Measurements from ENCODE around the gene NRTN.
"Not testable (repeated sequence)": the region's sequence is repeated elsewhere in the genome, so short reads cannot be mapped to it uniquely, and the experiment has no call there.

NRTN gene, protein sequence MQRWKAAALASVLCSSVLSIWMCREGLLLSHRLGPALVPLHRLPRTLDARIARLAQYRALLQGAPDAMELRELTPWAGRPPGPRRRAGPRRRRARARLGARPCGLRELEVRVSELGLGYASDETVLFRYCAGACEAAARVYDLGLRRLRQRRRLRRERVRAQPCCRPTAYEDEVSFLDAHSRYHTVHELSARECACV

DNA sequence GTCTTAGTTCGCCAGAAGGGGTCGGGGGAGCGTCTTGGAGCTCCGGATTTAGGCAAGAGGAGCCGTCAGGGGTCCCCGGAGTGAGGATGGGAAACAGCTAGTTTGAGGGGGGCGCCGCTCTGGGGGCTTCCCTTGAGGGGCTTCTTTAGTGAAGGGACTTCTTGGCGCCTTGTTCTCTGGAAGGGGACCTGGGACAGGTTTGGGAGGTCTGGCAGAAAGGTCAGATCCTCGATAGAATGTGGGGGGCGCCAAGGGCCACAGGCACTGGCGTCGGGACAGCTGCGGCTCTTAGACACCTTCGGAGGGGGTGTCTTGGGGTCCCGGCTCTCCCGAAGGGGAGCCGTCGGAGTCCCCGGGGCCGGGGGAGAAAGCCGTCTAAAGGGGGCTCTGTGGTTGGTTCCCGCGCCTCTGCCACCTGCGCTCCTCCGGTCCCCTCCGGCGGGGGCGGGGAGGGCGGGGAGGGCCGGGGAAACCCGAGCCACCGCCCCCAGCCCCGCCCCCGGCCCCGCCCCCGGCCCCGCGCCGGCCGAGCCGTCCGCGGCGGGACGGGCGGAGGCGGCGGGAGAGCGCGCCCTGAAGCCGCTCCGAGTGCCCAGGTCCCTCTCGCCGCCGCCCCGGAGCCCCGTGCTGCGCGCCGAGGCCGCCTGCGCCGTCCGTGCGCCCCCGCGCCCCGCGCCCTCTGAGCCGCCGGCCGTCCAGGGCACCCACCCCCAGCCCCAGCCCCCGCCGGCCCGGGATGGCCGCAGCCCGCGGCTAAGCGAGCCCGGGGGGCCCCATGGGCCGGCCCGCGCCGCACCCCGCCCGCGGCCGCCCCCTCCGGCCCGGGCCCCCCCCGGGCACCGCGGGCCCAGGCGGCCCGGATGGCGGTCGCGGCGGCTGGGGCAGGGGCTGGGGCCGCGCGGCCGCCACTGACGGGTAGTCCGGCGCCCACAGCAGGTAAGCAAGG lies at the start of gene NRTN:
Gene NRTN, plus strand, starts transcription at position 552 of the 946 bp plus-strand sequence. CDS start 19,099 bp downstream, outside the sequence.
- Histone ChIP-seq H3K4me1 (ENCODE audit: insufficient read depth, low read length) (peaks cover 5% of the 10 kb centered on the region), H3K9me3 (ENCODE audit: low read length) (no peaks in the 10 kb centered on the region), H3K4me3 (ENCODE audit: low read depth in 1 of 2, low read length in 2 of 2) (peak within 1 kb of the TSS; percentile 43 to 55), H3K27ac (ENCODE audit: low read depth, low read length) (peak within 1 kb of the TSS; percentile 68), H3K36me3 (ENCODE audit: insufficient read depth, low read length) (no peaks in the 10 kb centered on the region), H3K27me3 (ENCODE audit: control insufficient read depth in 1 of 2, insufficient read depth in 2 of 2, low read length in 2 of 2) (peaks cover 5 to 15% of the 10 kb centered on the region in 2 donors), H3K9ac (ENCODE audit: low read length) (no peak within 1 kb of the TSS)

DNA sequence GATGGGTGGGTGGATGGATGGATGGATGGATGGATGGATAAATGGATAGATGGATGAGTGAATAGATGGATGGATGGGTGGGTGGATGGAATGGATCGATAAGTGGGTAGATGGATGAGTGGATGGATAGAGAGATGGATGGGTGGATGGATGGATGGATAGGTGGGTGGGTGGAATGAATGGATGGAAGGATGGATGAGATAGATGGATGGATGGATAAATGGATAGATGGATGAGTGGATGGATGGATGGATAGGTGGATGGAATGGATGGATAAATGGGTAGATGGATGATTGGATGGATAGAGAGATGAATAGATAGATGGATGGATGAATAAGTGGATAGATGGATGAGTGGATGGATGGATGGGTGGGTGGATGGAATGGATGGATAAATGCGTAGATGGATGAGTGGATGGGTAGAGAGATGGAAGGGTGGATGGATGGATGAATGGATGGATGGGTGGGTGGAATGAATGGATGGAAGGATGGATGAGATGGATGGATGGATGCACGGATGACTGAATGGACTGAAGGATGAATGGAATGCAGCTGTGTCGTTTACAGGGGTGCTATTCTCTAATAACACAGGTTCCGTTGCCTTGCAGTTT lies 42.2 kb upstream of the NRTN start:
- no peaks in the 10 kb centered on the region for H3K4me1 ChIP-seq (ENCODE audit: insufficient read depth, low read length)
- no peaks in the 10 kb centered on the region for H3K27me3 ChIP-seq (ENCODE audit: control insufficient read depth in 1 of 2, insufficient read depth in 2 of 2, low read length in 2 of 2)
- H3K27ac ChIP-seq (ENCODE audit: low read depth, low read length), result no peak overlapping the region
- H3K9ac ChIP-seq (ENCODE audit: low read length), result no peak overlapping the region
- H3K36me3 ChIP-seq (ENCODE audit: insufficient read depth, low read length), result no peaks in the 10 kb centered on the region
- H3K4me3 ChIP-seq (ENCODE audit: low read depth in 1 of 2, low read length in 2 of 2), result no peak overlapping the region
- no peaks in the 10 kb centered on the region for H3K9me3 ChIP-seq (ENCODE audit: low read length)

DNA sequence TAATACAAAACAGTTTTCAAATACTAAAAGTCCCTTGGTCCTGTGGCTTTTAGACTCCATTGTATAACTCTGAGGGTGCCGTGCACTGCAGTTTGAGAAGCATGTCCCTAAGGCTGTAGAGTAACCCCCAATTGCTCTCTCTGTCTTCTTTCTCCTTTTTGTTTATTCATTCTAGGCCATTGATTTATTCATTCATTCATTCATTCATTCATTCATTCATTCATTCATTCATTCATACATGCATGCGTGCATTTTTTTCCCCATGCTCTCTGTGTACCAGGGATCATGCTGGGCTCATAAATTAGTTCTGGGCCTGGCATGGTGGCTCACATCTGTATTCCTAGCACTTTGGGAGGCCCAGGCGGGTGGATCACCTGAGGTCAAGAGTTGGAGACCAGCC lies 39.6 kb upstream of the NRTN start:
- no peak overlapping the region for H3K9ac ChIP-seq (ENCODE audit: low read length)
- no peaks in the 10 kb centered on the region for H3K36me3 ChIP-seq (ENCODE audit: insufficient read depth, low read length)
- no peaks in the 10 kb centered on the region for H3K9me3 ChIP-seq (ENCODE audit: low read length)
- H3K27ac ChIP-seq (ENCODE audit: low read depth, low read length), result no peak overlapping the region
- no peaks in the 10 kb centered on the region for H3K4me1 ChIP-seq (ENCODE audit: insufficient read depth, low read length)
- H3K27me3 ChIP-seq (ENCODE audit: control insufficient read depth in 1 of 2, insufficient read depth in 2 of 2, low read length in 2 of 2), result no peaks in the 10 kb centered on the region
- H3K4me3 ChIP-seq (ENCODE audit: low read depth in 1 of 2, low read length in 2 of 2), result no peak overlapping the region

DNA sequence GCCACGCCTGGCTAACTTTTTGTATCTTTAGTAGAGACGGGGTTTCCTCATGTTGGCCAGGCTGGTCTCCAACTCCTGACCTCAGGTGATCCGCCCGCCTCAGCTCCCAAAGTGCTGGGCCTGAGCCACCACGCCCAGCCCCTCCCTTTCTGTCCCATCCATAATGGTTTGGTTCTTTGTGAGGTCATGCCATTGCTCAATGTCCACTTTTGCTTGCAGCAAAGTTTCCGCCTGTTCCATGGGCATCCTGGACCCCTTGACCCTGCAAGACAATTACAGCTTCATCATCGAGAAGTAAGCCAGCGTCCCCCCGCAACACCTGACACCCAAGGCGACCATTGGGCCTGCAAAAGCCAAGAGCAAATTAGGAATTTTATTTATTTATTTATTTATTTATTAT lies 36.9 kb upstream of the NRTN start:
- H3K27me3 ChIP-seq (ENCODE audit: control insufficient read depth in 1 of 2, insufficient read depth in 2 of 2, low read length in 2 of 2), result no peaks in the 10 kb centered on the region
- no peaks in the 10 kb centered on the region for H3K9me3 ChIP-seq (ENCODE audit: low read length)
- no peaks in the 10 kb centered on the region for H3K36me3 ChIP-seq (ENCODE audit: insufficient read depth, low read length)
- no peak overlapping the region for H3K4me3 ChIP-seq (ENCODE audit: low read depth in 1 of 2, low read length in 2 of 2)
- no peak overlapping the region for H3K27ac ChIP-seq (ENCODE audit: low read depth, low read length)
- no peak overlapping the region for H3K9ac ChIP-seq (ENCODE audit: low read length)
- no peaks in the 10 kb centered on the region for H3K4me1 ChIP-seq (ENCODE audit: insufficient read depth, low read length)

DNA sequence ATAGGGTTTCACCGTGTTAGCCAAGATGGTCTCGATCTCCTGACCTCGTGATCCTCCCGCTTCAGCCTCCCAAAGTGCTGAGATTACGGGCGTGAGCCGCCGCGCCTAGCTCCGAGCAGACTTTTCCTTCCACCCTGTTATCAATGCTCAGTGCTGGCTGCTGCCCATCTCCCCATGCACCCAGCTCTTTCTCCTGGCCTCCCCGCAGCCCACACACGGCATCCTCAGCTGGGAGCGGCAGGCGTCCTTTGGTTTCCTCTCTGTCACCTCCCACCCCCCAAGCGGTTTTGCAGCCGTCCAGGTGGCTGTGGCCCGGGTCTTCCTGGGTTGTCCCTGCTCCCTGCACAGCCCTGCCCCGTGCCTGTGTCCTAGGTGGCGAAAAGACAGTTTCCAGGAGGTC lies 32.5 kb upstream of the NRTN start:
- Histone ChIP-seq H3K9me3 (ENCODE audit: low read length) (no peaks in the 10 kb centered on the region), H3K4me1 (ENCODE audit: insufficient read depth, low read length) (no peaks in the 10 kb centered on the region), H3K27me3 (ENCODE audit: control insufficient read depth in 1 of 2, insufficient read depth in 2 of 2, low read length in 2 of 2) (no peaks in the 10 kb centered on the region), H3K9ac (ENCODE audit: low read length) (no peak overlapping the region), H3K27ac (ENCODE audit: low read depth, low read length) (no peak overlapping the region), H3K36me3 (ENCODE audit: insufficient read depth, low read length) (no peaks in the 10 kb centered on the region), H3K4me3 (ENCODE audit: low read depth in 1 of 2, low read length in 2 of 2) (no peak overlapping the region)

DNA sequence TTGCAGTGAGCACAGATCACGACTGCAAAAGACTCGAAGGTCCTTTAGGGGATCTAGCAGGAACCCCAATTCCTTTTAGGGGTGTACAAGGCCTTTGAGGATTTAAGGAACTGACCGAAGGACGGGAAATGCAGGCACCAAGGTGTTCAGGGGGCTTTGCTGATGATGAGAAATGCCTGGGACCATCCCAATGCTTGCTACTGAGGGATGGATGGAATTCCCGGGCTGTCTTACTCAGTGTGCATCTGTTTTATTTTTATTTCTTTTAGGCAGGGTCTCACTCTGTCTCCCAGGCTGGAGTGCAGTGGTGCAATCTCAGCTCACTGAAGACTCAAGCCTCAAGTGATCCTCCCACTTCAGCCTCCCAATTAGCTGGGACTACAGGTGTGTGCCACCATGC lies 31.6 kb upstream of the NRTN start:
- H3K27ac ChIP-seq (ENCODE audit: low read depth, low read length), result no peak overlapping the region
- no peak overlapping the region for H3K4me3 ChIP-seq (ENCODE audit: low read depth in 1 of 2, low read length in 2 of 2)
- no peaks in the 10 kb centered on the region for H3K9me3 ChIP-seq (ENCODE audit: low read length)
- H3K4me1 ChIP-seq (ENCODE audit: insufficient read depth, low read length), result no peaks in the 10 kb centered on the region
- H3K27me3 ChIP-seq (ENCODE audit: control insufficient read depth in 1 of 2, insufficient read depth in 2 of 2, low read length in 2 of 2), result no peaks in the 10 kb centered on the region
- no peak overlapping the region for H3K9ac ChIP-seq (ENCODE audit: low read length)
- H3K36me3 ChIP-seq (ENCODE audit: insufficient read depth, low read length), result no peaks in the 10 kb centered on the region

DNA sequence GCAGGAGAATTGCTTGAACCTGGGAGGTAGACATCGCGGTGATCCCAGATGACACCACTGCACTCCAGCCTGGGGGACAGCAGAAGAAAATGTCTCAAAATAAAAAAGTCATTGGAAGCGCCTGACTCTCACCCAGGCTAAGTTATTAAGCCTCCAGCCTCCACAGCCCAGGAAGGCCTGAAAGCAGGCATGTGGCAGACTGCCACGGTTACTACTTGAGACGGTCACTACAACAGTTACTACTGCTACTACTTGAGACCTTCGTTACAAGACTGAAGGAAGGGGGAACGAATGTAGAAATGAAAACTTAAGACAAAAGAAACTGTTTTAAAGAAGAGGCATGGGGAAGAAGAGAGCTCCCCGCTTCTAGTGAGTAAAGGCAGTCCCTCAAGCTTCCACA lies 29.9 kb upstream of the NRTN start:
- Histone ChIP-seq H3K4me1 (ENCODE audit: insufficient read depth, low read length) (no peaks in the 10 kb centered on the region), H3K36me3 (ENCODE audit: insufficient read depth, low read length) (no peaks in the 10 kb centered on the region), H3K9ac (ENCODE audit: low read length) (no peak overlapping the region), H3K4me3 (ENCODE audit: low read depth in 1 of 2, low read length in 2 of 2) (no peak overlapping the region), H3K9me3 (ENCODE audit: low read length) (no peaks in the 10 kb centered on the region), H3K27ac (ENCODE audit: low read depth, low read length) (no peak overlapping the region), H3K27me3 (ENCODE audit: control insufficient read depth in 1 of 2, insufficient read depth in 2 of 2, low read length in 2 of 2) (no peaks in the 10 kb centered on the region)

DNA sequence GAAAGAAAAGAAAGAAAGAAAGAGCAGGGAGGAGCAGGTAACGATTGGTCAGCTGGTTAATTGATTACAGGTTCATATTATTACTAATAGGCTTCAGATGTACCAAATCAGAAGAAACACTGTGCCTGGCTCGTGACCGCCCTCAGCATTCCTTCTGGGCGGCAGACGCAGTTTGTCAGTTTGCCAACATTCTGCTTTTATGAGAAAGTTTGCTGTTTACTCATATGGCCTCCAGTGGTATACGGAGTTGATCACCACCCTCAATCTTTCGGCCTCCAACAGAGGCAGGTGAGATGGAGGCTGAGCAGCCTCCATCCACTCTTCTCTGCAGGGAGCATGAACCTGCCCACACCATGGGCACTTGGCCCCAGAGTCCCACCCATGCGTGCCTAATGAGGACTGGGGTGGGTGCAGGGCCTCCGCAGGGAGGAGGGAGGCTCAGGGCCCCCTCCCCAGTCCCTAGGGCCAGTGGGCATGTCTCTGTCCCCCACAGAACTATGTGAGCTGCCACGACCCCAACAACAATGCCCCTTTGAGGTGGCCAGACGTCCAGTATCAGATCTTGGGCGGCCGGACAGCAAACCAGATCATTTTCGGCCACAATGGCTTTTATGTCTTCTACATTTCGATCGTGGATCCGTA lies 29.1 kb upstream of the NRTN start:
- Histone ChIP-seq H3K36me3 (ENCODE audit: insufficient read depth, low read length) (no peaks in the 10 kb centered on the region), H3K9ac (ENCODE audit: low read length) (no peak overlapping the region), H3K9me3 (ENCODE audit: low read length) (no peaks in the 10 kb centered on the region), H3K27me3 (ENCODE audit: control insufficient read depth in 1 of 2, insufficient read depth in 2 of 2, low read length in 2 of 2) (no peaks in the 10 kb centered on the region), H3K27ac (ENCODE audit: low read depth, low read length) (no peak overlapping the region), H3K4me1 (ENCODE audit: insufficient read depth, low read length) (no peaks in the 10 kb centered on the region), H3K4me3 (ENCODE audit: low read depth in 1 of 2, low read length in 2 of 2) (no peak overlapping the region)

DNA sequence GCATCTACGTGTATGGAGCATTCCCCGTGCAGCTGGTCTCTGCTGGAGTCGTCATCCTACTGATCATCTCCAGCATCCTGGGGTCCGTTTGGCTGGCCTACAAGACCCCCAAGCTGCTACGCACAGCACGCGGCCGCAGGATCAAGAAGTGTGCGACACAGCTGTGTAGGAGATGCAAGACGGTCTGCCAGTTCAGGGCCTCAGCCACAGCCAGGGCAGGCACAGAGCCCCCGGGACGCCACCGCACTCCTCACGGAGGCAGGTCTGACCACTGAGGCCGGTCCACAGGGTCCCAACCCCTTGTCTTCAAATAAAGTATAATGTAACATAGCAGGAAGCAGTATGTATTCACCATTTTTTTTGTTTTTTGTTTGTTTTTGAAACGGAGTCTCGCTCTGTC lies 26.5 kb upstream of the NRTN start:
- H3K4me3 ChIP-seq (ENCODE audit: low read depth in 1 of 2, low read length in 2 of 2), result no peak overlapping the region
- H3K27me3 ChIP-seq (ENCODE audit: control insufficient read depth in 1 of 2, insufficient read depth in 2 of 2, low read length in 2 of 2), result no peaks in the 10 kb centered on the region
- no peaks in the 10 kb centered on the region for H3K9me3 ChIP-seq (ENCODE audit: low read length)
- H3K27ac ChIP-seq (ENCODE audit: low read depth, low read length), result no peak overlapping the region
- H3K4me1 ChIP-seq (ENCODE audit: insufficient read depth, low read length), result no peaks in the 10 kb centered on the region
- no peak overlapping the region for H3K9ac ChIP-seq (ENCODE audit: low read length)
- no peaks in the 10 kb centered on the region for H3K36me3 ChIP-seq (ENCODE audit: insufficient read depth, low read length)

DNA sequence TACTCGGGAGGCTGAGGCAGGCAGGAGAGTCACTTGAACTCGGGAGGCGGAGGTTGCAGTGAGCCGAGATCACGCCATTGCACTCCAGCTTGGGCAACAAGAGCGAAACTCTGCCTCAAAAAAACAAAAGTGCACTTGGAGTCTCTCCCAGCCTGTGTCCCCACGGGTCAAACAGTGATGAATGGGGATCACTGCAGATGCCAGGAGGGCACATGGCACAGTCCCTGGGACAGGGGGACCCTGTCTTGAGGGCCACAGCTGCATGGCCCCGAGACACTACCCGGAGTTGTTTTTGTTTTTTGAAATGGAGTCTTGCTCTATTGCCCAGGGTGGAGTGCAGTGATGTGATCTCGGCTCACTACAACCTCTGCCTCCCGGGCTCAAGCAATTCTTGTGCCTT lies 24.0 kb upstream of the NRTN start:
- H3K9ac ChIP-seq (ENCODE audit: low read length); H3K36me3 ChIP-seq (ENCODE audit: insufficient read depth, low read length): not testable (repeated sequence)

DNA sequence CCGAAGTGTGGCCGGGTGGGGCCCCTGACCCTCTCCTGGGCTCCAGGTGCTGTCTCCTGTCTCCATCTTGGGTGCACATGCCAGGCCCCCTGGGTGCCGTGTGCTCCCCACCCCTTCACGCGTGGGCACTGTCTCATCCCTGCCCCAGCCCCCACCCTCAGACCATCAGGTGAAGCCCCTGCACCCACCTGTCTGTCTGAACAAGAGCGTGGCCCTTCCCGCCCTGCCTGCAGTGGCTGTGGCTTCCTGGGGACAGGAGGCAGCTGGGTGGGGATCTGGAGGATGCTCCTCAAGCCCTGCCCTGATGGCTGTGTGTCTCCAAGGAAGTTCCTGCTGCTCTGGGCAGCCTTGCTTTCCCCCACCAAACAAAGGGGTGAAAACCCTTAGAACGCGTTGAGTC lies 22.5 kb upstream of the NRTN start:
- Histone ChIP-seq H3K27ac (ENCODE audit: low read depth, low read length) (no peak overlapping the region), H3K36me3 (ENCODE audit: insufficient read depth, low read length) (peaks cover 17% of the 10 kb centered on the region), H3K9ac (ENCODE audit: low read length) (no peak overlapping the region), H3K4me3 (ENCODE audit: low read depth in 1 of 2, low read length in 2 of 2) (no peak overlapping the region), H3K4me1 (ENCODE audit: insufficient read depth, low read length) (no peaks in the 10 kb centered on the region), H3K9me3 (ENCODE audit: low read length) (no peaks in the 10 kb centered on the region), H3K27me3 (ENCODE audit: control insufficient read depth in 1 of 2, insufficient read depth in 2 of 2, low read length in 2 of 2) (no peaks in the 10 kb centered on the region)

More for the DNA sequence above, 24.0 kb upstream of the NRTN start:
- not testable (repeated sequence) for H3K4me1 ChIP-seq (ENCODE audit: insufficient read depth, low read length); H3K9me3 ChIP-seq (ENCODE audit: low read length); H3K4me3 ChIP-seq (ENCODE audit: low read depth in 1 of 2, low read length in 2 of 2); H3K27ac ChIP-seq (ENCODE audit: low read depth, low read length); H3K27me3 ChIP-seq (ENCODE audit: control insufficient read depth in 1 of 2, insufficient read depth in 2 of 2, low read length in 2 of 2)

Data from muscle layer of colon (tissue), 2 donors.